Measurements from ENCODE around the gene MYH14. TPM values are rescaled to one million over a fixed set of nuclear protein-coding genes. Genes with fewer than 3 reads are reported as not detected.

MYH14 gene
- 5.1 and 10.1 TPM in 2 replicates for total RNA-seq

GRCh38 chr19:50203281-50204080 lies at the start of gene MYH14:
TSS of gene MYH14 (plus strand) at chr19:50203622. CDS start at chr19:50210366, 6,744 bp downstream.

GRCh38 chr19:50162988-50163387 lies 40.4 kb upstream of the MYH14 start, which contains the start of gene IZUMO2:
TSS of gene IZUMO2 (minus strand) at chr19:50163281. CDS start at chr19:50163194, 87 bp downstream.

GRCh38 chr19:50329146-50329925 lies 125.9 kb downstream of the MYH14 start, which contains the start of gene KCNC3:
TSS of gene KCNC3 (minus strand) at chr19:50329377. CDS start at chr19:50329082, 295 bp downstream.

Other genes starting within 250 kb of the MYH14 start
- gene SIGLEC11, start 242.4 kb upstream of the MYH14 start, total RNA-seq: not detected in 2 replicates
- gene VRK3, start 178.2 kb upstream of the MYH14 start, total RNA-seq: 19.8 and 21.3 TPM in 2 replicates
- gene ZNF473, start 177.6 kb upstream of the MYH14 start, total RNA-seq: 4.6 and 11.7 TPM in 2 replicates
- gene IZUMO2, start 40.3 kb upstream of the MYH14 start, total RNA-seq: not detected in 2 replicates
- under 0.01 TPM in 2 replicates for gene KCNC3, start 125.8 kb downstream of the MYH14 start, total RNA-seq
- gene NAPSA, start 162.0 kb downstream of the MYH14 start, total RNA-seq: 0.21 and 0.72 TPM in 2 replicates
- gene NR1H2, start 172.8 kb downstream of the MYH14 start, total RNA-seq: 68.0 and 84.3 TPM in 2 replicates
- 30.9 and 52.3 TPM in 2 replicates for gene POLD1, start 180.7 kb downstream of the MYH14 start, total RNA-seq
- gene SPIB, start 215.3 kb downstream of the MYH14 start, total RNA-seq: not detected in 2 replicates
- not detected in 2 replicates for gene MYBPC2, start 229.3 kb downstream of the MYH14 start, total RNA-seq